ENCODE data around the gene IFT27. TPM values are rescaled to one million over a fixed set of nuclear protein-coding genes. Genes with fewer than 3 reads are reported as not detected.

Gene IFT27
- total and polyA plus RNA-seq, 4 experiments from 2014 or later = 9.8 to 42.6 (median 24.7) TPM

GRCh38 chr22:36778020-36778419, 2.1 kb upstream of the IFT27 start:
- CTCF ChIA-PET (ENCODE audit: partially characterized antibody) = no interaction called here
- intact Hi-C loops (cut with micrococcal nuclease) = loop anchor here (10.0 kb wide), 1 partner anchor 1473 kb away; no protein-coding TSS in a partner anchor
- H3K4me1 Mint-ChIP-seq = peaks cover 18 to 40% (median 29%) of the 10 kb centered on the region in 4 donors
- no peak for DNase-seq
- H3K36me3 ChIP-seq (ENCODE audit: insufficient read depth, low read length) = no peaks in the 10 kb centered on the region
- peak overlapping the region in 6 of 7 donors; percentile 24 to 75 (median 50) for H3K27ac Mint-ChIP-seq
- H3K27ac ChIP-seq (ENCODE audit: low read depth, low read length) = no peak overlapping the region
- H3K36me3 Mint-ChIP-seq = peaks cover 0 to 2% of the 10 kb centered on the region in 2 donors
- H3K4me1 ChIP-seq (ENCODE audit: insufficient read depth, low read length) = peaks cover 27% of the 10 kb centered on the region
- no peaks in the 10 kb centered on the region for H3K27me3 Mint-ChIP-seq
- no peak overlapping the region for H3K4me3 ChIP-seq (ENCODE audit: low read length in 2 of 2)
- H3K27me3 ChIP-seq (ENCODE audit: insufficient read depth, low read length) = no peaks in the 10 kb centered on the region
- H3K9me3 ChIP-seq (ENCODE audit: control insufficient read depth in 1 of 2, low read length in 2 of 2) = no peaks in the 10 kb centered on the region
- peak overlapping the region in 5 of 8 donors; percentile 34 to 79 (median 60) for H3K4me3 Mint-ChIP-seq
- H3K9me3 Mint-ChIP-seq = no peaks in the 10 kb centered on the region
- POLR2A ChIA-PET (ENCODE audit: partially characterized antibody) = no interaction called here

GRCh38 chr22:36776722-36777121, 803 bp upstream of the IFT27 start:
- Mint-ChIP-seq H3K9me3 (no peaks in the 10 kb centered on the region), H3K27ac (peak overlapping the region; percentile 93 to 99 (median 96)), H3K36me3 (peaks cover 5 to 7% of the 10 kb centered on the region in 2 donors), H3K27me3 (no peaks in the 10 kb centered on the region), H3K4me1 (peaks cover 13 to 32% (median 24%) of the 10 kb centered on the region in 4 donors), H3K4me3 (peak overlapping the region; percentile 85 to 95 (median 91))
- peaks cover 19% of the 10 kb centered on the region for H3K4me1 ChIP-seq (ENCODE audit: insufficient read depth, low read length)
- ChIA-PET CTCF (ENCODE audit: partially characterized antibody) (interaction anchor here (1.0 to 3.2 kb wide), 8 partner anchors 11 to 268 kb away, joined by 3 to 19 read pairs (median 6); no protein-coding TSS in a partner anchor), POLR2A (ENCODE audit: partially characterized antibody) (interaction anchor here (0.7 to 2.3 kb wide), 12 partner anchors 18 to 831 kb away, joined by 3 to 20 read pairs (median 5); partner anchors contain the start of genes EIF3D, GGA1, IL2RB and MFNG)
- H3K4me3 ChIP-seq (ENCODE audit: low read length in 2 of 2) = peak overlapping the region in 1 of 2 donors; percentile 37
- peak overlapping the region; percentile 73 for H3K27ac ChIP-seq (ENCODE audit: low read depth, low read length)
- no peaks in the 10 kb centered on the region for H3K36me3 ChIP-seq (ENCODE audit: insufficient read depth, low read length)
- peak in 1 of 5 donors; percentile 44 for DNase-seq
- intact Hi-C loops (cut with micrococcal nuclease) = loop anchor here (1.0 to 10.0 kb wide), 5 partner anchors 202 to 1472 kb away; partner anchors contain the start of genes EIF3D and KCTD17
- H3K9me3 ChIP-seq (ENCODE audit: control insufficient read depth in 1 of 2, low read length in 2 of 2) = no peaks in the 10 kb centered on the region
- H3K27me3 ChIP-seq (ENCODE audit: insufficient read depth, low read length) = no peaks in the 10 kb centered on the region

DNA sequence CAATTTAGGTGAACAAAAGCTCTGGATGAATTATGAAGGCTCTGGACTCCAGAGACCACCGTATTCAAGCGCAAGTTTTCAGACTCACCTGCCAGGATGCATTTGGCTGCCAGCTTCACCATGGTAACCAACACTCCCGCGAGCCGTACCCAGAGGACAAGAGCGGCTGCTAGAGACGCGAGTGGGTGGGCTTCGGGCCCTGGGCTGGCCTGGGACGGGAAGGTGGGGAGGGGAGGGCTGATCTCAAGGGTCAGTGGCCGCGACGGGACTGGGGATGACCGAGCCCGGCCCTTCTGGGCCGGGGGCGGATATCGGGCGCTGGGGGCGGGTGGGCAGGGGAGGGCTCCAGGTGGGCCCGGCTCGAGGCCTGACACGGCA, 344 bp downstream of the IFT27 start:
- Histone ChIP-seq H3K4me3 (ENCODE audit: low read length in 2 of 2) (peak overlapping the region; percentile 51 to 64), H3K27me3 (ENCODE audit: insufficient read depth, low read length) (no peaks in the 10 kb centered on the region), H3K36me3 (ENCODE audit: insufficient read depth, low read length) (no peaks in the 10 kb centered on the region), H3K9me3 (ENCODE audit: control insufficient read depth in 1 of 2, low read length in 2 of 2) (no peaks in the 10 kb centered on the region), H3K4me1 (ENCODE audit: insufficient read depth, low read length) (peaks cover 17% of the 10 kb centered on the region), H3K27ac (ENCODE audit: low read depth, low read length) (peak overlapping the region; percentile 73)
- Mint-ChIP-seq H3K36me3 (peaks cover 7% of the 10 kb centered on the region in 2 donors), H3K4me3 (peak overlapping the region; percentile 89 to 97 (median 92)), H3K9me3 (no peaks in the 10 kb centered on the region), H3K27ac (peak overlapping the region; percentile 93 to 99 (median 98)), H3K4me1 (peaks cover 16 to 32% (median 24%) of the 10 kb centered on the region in 4 donors), H3K27me3 (no peaks in the 10 kb centered on the region)
- POLR2A ChIA-PET (ENCODE audit: partially characterized antibody) = interaction anchor here (0.8 to 2.3 kb wide), 15 partner anchors 17 to 833 kb away, joined by 3 to 20 read pairs (median 5); partner anchors contain the start of genes EIF3D, FOXRED2, GGA1 and IL2RB
- intact Hi-C loops (cut with micrococcal nuclease) = loop anchor here (10.0 kb wide), 1 partner anchor 1471 kb away; no protein-coding TSS in a partner anchor
- CTCF ChIA-PET (ENCODE audit: partially characterized antibody) = interaction anchor here (0.9 to 3.2 kb wide), 9 partner anchors 9 to 424 kb away, joined by 3 to 19 read pairs (median 5); no protein-coding TSS in a partner anchor
- peak; percentile 38 to 66 (median 50) for DNase-seq

DNA sequence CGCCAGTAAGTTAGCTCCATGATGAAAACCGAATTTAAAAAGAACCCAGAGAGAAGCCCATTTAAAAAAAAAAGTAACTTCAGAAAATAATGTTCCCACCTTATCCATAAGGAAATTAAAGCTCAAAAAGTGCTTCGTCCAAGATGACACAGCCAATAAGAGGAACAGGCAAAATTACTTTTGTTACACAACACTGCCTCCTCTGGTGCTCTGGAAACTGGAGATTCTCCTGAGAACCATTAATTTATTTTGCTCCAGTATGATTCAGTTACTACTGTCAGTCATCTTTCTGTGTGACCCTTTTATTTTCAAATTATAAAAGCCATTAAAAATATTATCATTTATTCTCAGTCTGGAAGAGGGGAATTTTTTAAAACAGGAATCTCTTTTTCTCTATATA, 2.0 kb downstream of the IFT27 start:
- Histone ChIP-seq H3K27me3 (ENCODE audit: insufficient read depth, low read length) (no peaks in the 10 kb centered on the region), H3K27ac (ENCODE audit: low read depth, low read length) (no peak overlapping the region), H3K4me3 (ENCODE audit: low read length in 2 of 2) (no peak overlapping the region), H3K4me1 (ENCODE audit: insufficient read depth, low read length) (peaks cover 17% of the 10 kb centered on the region), H3K36me3 (ENCODE audit: insufficient read depth, low read length) (no peaks in the 10 kb centered on the region), H3K9me3 (ENCODE audit: control insufficient read depth in 1 of 2, low read length in 2 of 2) (no peaks in the 10 kb centered on the region)
- Mint-ChIP-seq H3K27ac (no peak overlapping the region), H3K36me3 (peaks cover 7 to 11% of the 10 kb centered on the region in 2 donors), H3K4me1 (peaks cover 16 to 32% (median 24%) of the 10 kb centered on the region in 4 donors), H3K4me3 (peak overlapping the region in 1 of 8 donors; percentile 30), H3K9me3 (no peaks in the 10 kb centered on the region), H3K27me3 (no peaks in the 10 kb centered on the region)
- intact Hi-C loops (cut with micrococcal nuclease) = loop anchor here (10.0 kb wide), 1 partner anchor 1469 kb away; no protein-coding TSS in a partner anchor
- no peak for DNase-seq
- POLR2A ChIA-PET (ENCODE audit: partially characterized antibody) = interaction anchor here (0.6 to 1.2 kb wide), 4 partner anchors 80 to 1133 kb away, joined by 3 to 5 read pairs (median 4); no protein-coding TSS in a partner anchor
- CTCF ChIA-PET (ENCODE audit: partially characterized antibody) = interaction anchor here (0.9 to 7.3 kb wide), 3 partner anchors 8 to 204 kb away, joined by 4 to 52 read pairs (median 7); no protein-coding TSS in a partner anchor

DNA sequence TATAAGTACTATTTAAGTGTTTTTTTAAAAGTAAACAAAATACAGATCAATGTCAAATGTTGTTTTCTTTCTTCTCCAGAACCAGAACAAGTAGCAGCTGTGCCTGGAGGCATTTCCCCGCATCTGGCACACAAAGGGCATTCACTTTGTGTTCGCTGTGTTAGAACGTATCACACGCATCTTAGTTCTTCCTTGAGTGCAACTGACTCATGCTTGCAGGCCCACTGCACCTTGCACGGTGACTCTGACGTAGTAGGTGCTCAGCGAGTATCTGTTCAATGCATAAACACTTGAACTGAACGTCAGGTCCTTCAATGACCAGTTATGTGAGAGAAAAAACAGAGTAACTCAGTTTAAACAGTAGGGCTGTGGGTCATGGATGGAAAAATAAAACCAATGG, 3.5 kb downstream of the IFT27 start:
- Mint-ChIP-seq H3K36me3 (peaks cover 8 to 11% of the 10 kb centered on the region in 2 donors), H3K27me3 (no peaks in the 10 kb centered on the region), H3K4me3 (no peak overlapping the region), H3K4me1 (peaks cover 13 to 31% (median 19%) of the 10 kb centered on the region in 4 donors), H3K27ac (no peak overlapping the region), H3K9me3 (no peaks in the 10 kb centered on the region)
- peaks cover 17% of the 10 kb centered on the region for H3K4me1 ChIP-seq (ENCODE audit: insufficient read depth, low read length)
- no peaks in the 10 kb centered on the region for H3K9me3 ChIP-seq (ENCODE audit: control insufficient read depth in 1 of 2, low read length in 2 of 2)
- ChIA-PET CTCF (ENCODE audit: partially characterized antibody) (interaction anchor here (7.3 kb wide), 1 partner anchor 14 kb away, joined by 52 read pairs; no protein-coding TSS in a partner anchor), POLR2A (ENCODE audit: partially characterized antibody) (no interaction called here)
- no peaks in the 10 kb centered on the region for H3K27me3 ChIP-seq (ENCODE audit: insufficient read depth, low read length)
- no peak for DNase-seq
- no peak overlapping the region for H3K27ac ChIP-seq (ENCODE audit: low read depth, low read length)
- intact Hi-C loops (cut with micrococcal nuclease) = loop anchor here (10.0 kb wide), 1 partner anchor 1468 kb away; no protein-coding TSS in a partner anchor
- no peak overlapping the region for H3K4me3 ChIP-seq (ENCODE audit: low read length in 2 of 2)
- H3K36me3 ChIP-seq (ENCODE audit: insufficient read depth, low read length) = no peaks in the 10 kb centered on the region

- H3K9me3 Mint-ChIP-seq = no peaks in the 10 kb centered on the region
- H3K36me3 ChIP-seq (ENCODE audit: insufficient read depth, low read length) = no peaks in the 10 kb centered on the region
- no peaks in the 10 kb centered on the region for H3K27me3 ChIP-seq (ENCODE audit: insufficient read depth, low read length)
- no peak overlapping the region for H3K4me3 ChIP-seq (ENCODE audit: low read length in 2 of 2)
- CTCF ChIA-PET (ENCODE audit: partially characterized antibody) = interaction anchor here (7.3 kb wide), 1 partner anchor 13 kb away, joined by 52 read pairs; no protein-coding TSS in a partner anchor
- no peak for DNase-seq
- peaks cover 9 to 22% (median 12%) of the 10 kb centered on the region in 4 donors for H3K4me1 Mint-ChIP-seq
- intact Hi-C loops (cut with micrococcal nuclease) = loop anchor here (10.0 kb wide), 1 partner anchor 1467 kb away; no protein-coding TSS in a partner anchor
- H3K27ac ChIP-seq (ENCODE audit: low read depth, low read length) = no peak overlapping the region
- H3K9me3 ChIP-seq (ENCODE audit: control insufficient read depth in 1 of 2, low read length in 2 of 2) = no peaks in the 10 kb centered on the region
- peaks cover 13 to 16% of the 10 kb centered on the region in 2 donors for H3K36me3 Mint-ChIP-seq
- POLR2A ChIA-PET (ENCODE audit: partially characterized antibody) = no interaction called here
- H3K4me3 Mint-ChIP-seq = no peak overlapping the region
- H3K4me1 ChIP-seq (ENCODE audit: insufficient read depth, low read length) = peaks cover 11% of the 10 kb centered on the region
- H3K27ac Mint-ChIP-seq = peak overlapping the region in 1 of 7 donors; percentile 55
- H3K27me3 Mint-ChIP-seq = no peaks in the 10 kb centered on the region
Observed at GRCh38 chr22:36771356-36772063, 4.4 kb downstream of the IFT27 start.
